OCI-LY3 (cell line): ENCODE measurements around the gene VHLL.

Experiments used
- H2AFZ ChIP-seq: fragments of 200-600, 300-600 bp; shearing (Covaris generic); 2 replicates; pipeline ENCODE4 v1.6.0; 2014; ENCODE audit warnings: antibody characterized with exemption, low read depth, low read length
- H3K27ac ChIP-seq: fragments of 200-600, 300-600 bp; sonication (generic); 2 replicates; pipeline ENCODE4 v1.5.1; 2014; ENCODE audit warnings: mild to moderate bottlenecking, low read length, moderate library complexity, mixed read lengths
- H3K27me3 ChIP-seq: fragments of 200-600, 300-600 bp; sonication (generic); 2 replicates; pipeline ENCODE4 v1.6.1; 2014; ENCODE audit warnings: low read depth, low read length, mixed read lengths
- H3K36me3 ChIP-seq: fragments of 200-600, 300-600 bp; sonication (generic); replicated peaks from 2 replicates; pipeline ENCODE3; 2014; ENCODE audit warnings: low read depth, low read length, mixed read lengths
- H3K4me1 ChIP-seq: fragments of 300-600, 200-600 bp; sonication (generic); 2 replicates; pipeline ENCODE4 v1.6.1; 2014; ENCODE audit warnings: low read length, mixed read lengths
- H3K4me2 ChIP-seq: fragments of 200-600, 300-600 bp; sonication (generic); 2 replicates; pipeline ENCODE4 v1.6.1; 2014; ENCODE audit warnings: low read length, mixed read lengths
- H3K4me3 ChIP-seq: fragments of 300-600, 200-600 bp; sonication (generic); 2 replicates; pipeline ENCODE4 v1.5.1; 2014; ENCODE audit warnings: antibody characterized with exemption, mild to moderate bottlenecking, low read length, moderate library complexity
- H3K79me2 ChIP-seq: fragments of 300-600, 200-600 bp; shearing (Covaris generic); 2 replicates; pipeline ENCODE4 v1.6.1; 2014; ENCODE audit warnings: mild to moderate bottlenecking, low read length, mixed read lengths
- H3K9ac ChIP-seq: fragments of 300-600, 200-600 bp; shearing (Covaris generic); 2 replicates; pipeline ENCODE4 v1.6.0; 2014; ENCODE audit warnings: mild to moderate bottlenecking, low read length, moderate library complexity
- H3K9me3 ChIP-seq: fragments of 200-600, 300-600 bp; shearing (Covaris generic); 2 replicates; pipeline ENCODE4 v1.6.1; 2014; ENCODE audit warnings: low read length, mixed read lengths; ENCODE audit not compliant: insufficient read depth
- H4K20me1 ChIP-seq: fragments of 200-600, 300-600 bp; sonication (generic); 2 replicates; pipeline ENCODE4 v1.6.1; 2016; ENCODE audit warnings: low read length, mixed read lengths; ENCODE audit not compliant: insufficient read depth
- EZH2phosphoT487 ChIP-seq: fragments of 200-600 bp; shearing (Covaris generic); IDR thresholded peaks from 2 replicates; pipeline ENCODE4 v1.6.1; 2018; ENCODE audit warnings: antibody characterized with exemption, mixed run types, low read depth
- TF ChIP-seq, protein P1 (sequence below): fragments of 200-600, 300-600 bp; sonication (generic); IDR thresholded peaks from 2 replicates; pipeline ENCODE4 v1.5.1; 2014; ENCODE audit warnings: antibody characterized with exemption, low read length, low read depth

The VHLL gene

GRCh38 chr1:156293098-156293434 is 6.0 kb downstream of the VHLL start:
- Histone ChIP-seq H3K4me2 (no peak overlapping the region), H3K9ac (no peak overlapping the region), H3K79me2 (no peaks in the 10 kb centered on the region; the same call in 1 of the 2 replicates), H3K27me3 (no peaks in the 10 kb centered on the region), H3K9me3 (no peaks in the 10 kb centered on the region), H4K20me1 (no peaks in the 10 kb centered on the region), H3K27ac (no peak overlapping the region), H3K4me1 (peaks cover 11% of the 10 kb centered on the region), H3K36me3 (peaks cover 13% of the 10 kb centered on the region), H2AFZ (no peak overlapping the region), H3K4me3 (no peak overlapping the region)
- TF ChIP-seq, protein P1, sequence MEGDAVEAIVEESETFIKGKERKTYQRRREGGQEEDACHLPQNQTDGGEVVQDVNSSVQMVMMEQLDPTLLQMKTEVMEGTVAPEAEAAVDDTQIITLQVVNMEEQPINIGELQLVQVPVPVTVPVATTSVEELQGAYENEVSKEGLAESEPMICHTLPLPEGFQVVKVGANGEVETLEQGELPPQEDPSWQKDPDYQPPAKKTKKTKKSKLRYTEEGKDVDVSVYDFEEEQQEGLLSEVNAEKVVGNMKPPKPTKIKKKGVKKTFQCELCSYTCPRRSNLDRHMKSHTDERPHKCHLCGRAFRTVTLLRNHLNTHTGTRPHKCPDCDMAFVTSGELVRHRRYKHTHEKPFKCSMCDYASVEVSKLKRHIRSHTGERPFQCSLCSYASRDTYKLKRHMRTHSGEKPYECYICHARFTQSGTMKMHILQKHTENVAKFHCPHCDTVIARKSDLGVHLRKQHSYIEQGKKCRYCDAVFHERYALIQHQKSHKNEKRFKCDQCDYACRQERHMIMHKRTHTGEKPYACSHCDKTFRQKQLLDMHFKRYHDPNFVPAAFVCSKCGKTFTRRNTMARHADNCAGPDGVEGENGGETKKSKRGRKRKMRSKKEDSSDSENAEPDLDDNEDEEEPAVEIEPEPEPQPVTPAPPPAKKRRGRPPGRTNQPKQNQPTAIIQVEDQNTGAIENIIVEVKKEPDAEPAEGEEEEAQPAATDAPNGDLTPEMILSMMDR = no peak
- TF ChIP-seq EZH2phosphoT487 = no peak

DNA sequence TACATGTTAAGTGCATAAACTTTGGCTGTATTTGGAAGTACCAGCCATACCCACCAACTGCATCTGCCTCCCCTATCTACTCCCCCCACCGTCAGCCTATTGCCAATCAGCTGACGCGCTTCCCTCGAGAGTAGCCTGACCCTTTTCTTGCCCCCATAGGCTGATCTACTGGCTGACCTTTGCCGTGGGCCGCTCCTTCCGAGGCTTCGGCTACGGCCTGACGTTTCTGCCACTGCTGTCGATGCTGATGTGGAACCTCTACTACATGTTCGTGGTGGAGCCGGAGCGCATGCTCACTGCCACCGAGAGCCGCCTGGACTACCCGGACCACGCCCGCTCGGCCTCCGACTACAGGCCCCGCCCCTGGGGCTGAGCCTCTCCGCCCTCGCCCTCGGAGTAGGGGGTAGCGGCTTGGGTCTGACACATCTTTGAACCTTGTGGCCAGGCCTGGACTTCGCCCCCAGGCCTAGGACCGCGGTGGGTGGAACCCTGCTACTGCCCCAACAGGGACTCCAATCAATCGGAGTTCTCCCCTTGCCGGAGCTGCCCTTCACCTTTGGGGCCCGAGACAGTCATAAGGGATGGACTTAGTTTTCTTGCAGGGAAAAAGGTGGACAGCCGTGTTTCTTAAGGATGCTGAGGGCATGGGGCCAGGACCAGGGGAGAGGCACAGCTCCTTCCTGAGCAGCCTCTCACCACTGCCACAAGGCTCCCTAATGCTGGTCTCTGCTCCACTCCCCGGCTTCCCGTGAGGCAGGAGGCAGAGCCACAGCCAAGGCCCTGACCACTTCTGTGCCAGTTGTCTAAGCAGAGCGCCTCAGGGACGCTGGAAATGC is 7.7 kb downstream of the VHLL start:
- Histone ChIP-seq H3K36me3 (peaks cover 13% of the 10 kb centered on the region), H3K27ac (no peak overlapping the region), H2AFZ (no peak overlapping the region), H3K27me3 (no peaks in the 10 kb centered on the region), H4K20me1 (no peaks in the 10 kb centered on the region), H3K9ac (no peak overlapping the region), H3K4me3 (no peak overlapping the region), H3K4me1 (peaks cover 11% of the 10 kb centered on the region), H3K4me2 (no peak overlapping the region), H3K79me2 (no peaks in the 10 kb centered on the region; the same call in 1 of the 2 replicates), H3K9me3 (no peaks in the 10 kb centered on the region)
- no peak for TF ChIP-seq EZH2phosphoT487
- TF ChIP-seq, protein P1 = no peak

GRCh38 chr1:156289857-156290256 is 9.2 kb downstream of the VHLL start:
- no peaks in the 10 kb centered on the region; the same call in 1 of the 2 replicates for H3K79me2 ChIP-seq
- H3K4me1 ChIP-seq = peaks cover 4% of the 10 kb centered on the region
- H3K9me3 ChIP-seq = no peaks in the 10 kb centered on the region
- no peak overlapping the region for H3K4me2 ChIP-seq
- no peak overlapping the region for H3K4me3 ChIP-seq
- H3K27ac ChIP-seq = no peak overlapping the region
- H2AFZ ChIP-seq = no peak overlapping the region
- no peaks in the 10 kb centered on the region for H4K20me1 ChIP-seq
- no peak for TF ChIP-seq EZH2phosphoT487
- peaks cover 13% of the 10 kb centered on the region for H3K36me3 ChIP-seq
- H3K27me3 ChIP-seq = no peaks in the 10 kb centered on the region
- no peak overlapping the region for H3K9ac ChIP-seq

DNA sequence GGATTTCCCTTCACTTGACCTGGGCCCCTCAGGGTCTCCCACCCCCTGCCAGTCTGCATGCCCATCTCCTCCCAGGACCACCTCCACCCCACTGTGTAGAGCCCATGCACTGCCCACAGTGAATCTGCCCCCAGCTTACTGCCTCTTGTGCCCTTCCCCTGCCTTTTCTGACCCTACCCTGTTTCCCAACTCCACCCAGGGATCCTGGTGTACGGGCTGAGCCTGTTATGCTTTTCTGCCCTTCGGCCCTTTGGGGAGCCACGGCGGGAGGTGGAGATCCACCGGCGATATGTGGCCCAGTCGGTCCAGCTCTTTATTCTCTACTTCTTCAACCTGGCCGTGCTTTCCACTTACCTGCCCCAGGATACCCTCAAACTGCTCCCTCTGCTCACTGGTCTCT is 13.0 kb downstream of the VHLL start:
- H2AFZ ChIP-seq = no peak overlapping the region
- no peaks in the 10 kb centered on the region for H3K27me3 ChIP-seq
- H4K20me1 ChIP-seq = peaks cover 2% of the 10 kb centered on the region
- no peak overlapping the region for H3K4me3 ChIP-seq
- peaks cover 29% of the 10 kb centered on the region for H3K79me2 ChIP-seq
- H3K9ac ChIP-seq = no peak overlapping the region
- H3K36me3 ChIP-seq = peaks cover 5% of the 10 kb centered on the region
- TF ChIP-seq EZH2phosphoT487 = no peak
- TF ChIP-seq, protein P1 = no peak
- no peaks in the 10 kb centered on the region for H3K9me3 ChIP-seq
- no peak overlapping the region for H3K4me2 ChIP-seq
- no peak overlapping the region for H3K27ac ChIP-seq
- H3K4me1 ChIP-seq = peaks cover 12% of the 10 kb centered on the region
